Measurements from ENCODE around the gene CAMTA1. TPM values are rescaled to one million over a fixed set of nuclear protein-coding genes. Genes with fewer than 3 reads are reported as not detected.

Gene CAMTA1
- total RNA-seq, 1 experiment from 2014 or later: 82.2 TPM

GRCh38 chr1:6899621-6900020, 114.4 kb downstream of the CAMTA1 start:
- BruUV-seq (replicated peaks): no TSS peak
- H3K27ac ChIP-seq (ENCODE audit: low read length): no peak overlapping the region
- H3K4me3 ChIP-seq (ENCODE audit: low read depth in 2 of 2, low read length in 2 of 2): no peak overlapping the region
- ChIA-PET CTCF (no interaction called here), POLR2A (interaction anchor here (0.6 kb wide), 1 partner anchor 427 kb away, joined by 4 read pairs; no protein-coding TSS in a partner anchor)
- no peaks in the 10 kb centered on the region for H3K4me1 ChIP-seq (ENCODE audit: control insufficient read depth, insufficient read depth, low read length)
- in situ Hi-C loops (cut with HindIII; ENCODE audit: low pct_unique_long_range_greater_than_20kb, low sequenced_read_pairs) (no loop called here), intact Hi-C loops (cut with micrococcal nuclease; ENCODE audit: unreplicated experiment) (no loop called here)
- H3K27me3 ChIP-seq (ENCODE audit: control insufficient read depth, insufficient read depth, low read length): no peaks in the 10 kb centered on the region
- TF ChIP-seq REST (IDR thresholded peaks at IDR 0.05; ENCODE audit: insufficient read depth in 1 of 2, low read depth in 2 of 2, low read length in 1 of 2) (no peak), POLR2AphosphoS5 (IDR thresholded peaks at IDR 0.05; ENCODE audit: low read depth, low read length) (no peak), TCF7L2 (IDR thresholded peaks at IDR 0.05; ENCODE audit: low read depth, low read length) (no peak), SIN3A (IDR thresholded peaks at IDR 0.05; ENCODE audit: borderline replicate concordance, insufficient read depth, low read depth, low read length) (no peak), CTCF (IDR thresholded peaks at IDR 0.05) (no peak)
- no peaks in the 10 kb centered on the region for H3K36me3 ChIP-seq (ENCODE audit: control insufficient read depth, insufficient read depth, low read length)
- DNase-seq (ENCODE audit: low read depth, low spot score): no peak
- ATAC-seq: no peak
- H3K9me3 ChIP-seq (ENCODE audit: control insufficient read depth, insufficient read depth, low read depth, low read length): no peaks in the 10 kb centered on the region

GRCh38 chr1:6902153-6902552, 116.9 kb downstream of the CAMTA1 start:
- TSS peak; percentile 48 for BruUV-seq (replicated peaks)
- H3K27ac ChIP-seq (ENCODE audit: low read length): no peak overlapping the region
- no peaks in the 10 kb centered on the region for H3K4me1 ChIP-seq (ENCODE audit: control insufficient read depth, insufficient read depth, low read length)
- TF ChIP-seq TCF7L2 (IDR thresholded peaks at IDR 0.05; ENCODE audit: low read depth, low read length): no peak
- no peak for TF ChIP-seq CTCF (IDR thresholded peaks at IDR 0.05)
- no peak for TF ChIP-seq SIN3A (IDR thresholded peaks at IDR 0.05; ENCODE audit: borderline replicate concordance, insufficient read depth, low read depth, low read length)
- TF ChIP-seq REST (IDR thresholded peaks at IDR 0.05; ENCODE audit: insufficient read depth in 1 of 2, low read depth in 2 of 2, low read length in 1 of 2): no peak
- TF ChIP-seq POLR2AphosphoS5 (IDR thresholded peaks at IDR 0.05; ENCODE audit: low read depth, low read length): no peak
- no peak for DNase-seq (ENCODE audit: low read depth, low spot score)
- no peaks in the 10 kb centered on the region for H3K9me3 ChIP-seq (ENCODE audit: control insufficient read depth, insufficient read depth, low read depth, low read length)
- H3K4me3 ChIP-seq (ENCODE audit: low read depth in 2 of 2, low read length in 2 of 2): no peak overlapping the region
- H3K27me3 ChIP-seq (ENCODE audit: control insufficient read depth, insufficient read depth, low read length): no peaks in the 10 kb centered on the region
- intact Hi-C loops (cut with micrococcal nuclease; ENCODE audit: unreplicated experiment) (no loop called here), in situ Hi-C loops (cut with HindIII; ENCODE audit: low pct_unique_long_range_greater_than_20kb, low sequenced_read_pairs) (no loop called here)
- no peaks in the 10 kb centered on the region for H3K36me3 ChIP-seq (ENCODE audit: control insufficient read depth, insufficient read depth, low read length)
- no peak for ATAC-seq
- ChIA-PET CTCF (no interaction called here), POLR2A (no interaction called here)
